Measurements from ENCODE around the gene RAB17.

DNA sequence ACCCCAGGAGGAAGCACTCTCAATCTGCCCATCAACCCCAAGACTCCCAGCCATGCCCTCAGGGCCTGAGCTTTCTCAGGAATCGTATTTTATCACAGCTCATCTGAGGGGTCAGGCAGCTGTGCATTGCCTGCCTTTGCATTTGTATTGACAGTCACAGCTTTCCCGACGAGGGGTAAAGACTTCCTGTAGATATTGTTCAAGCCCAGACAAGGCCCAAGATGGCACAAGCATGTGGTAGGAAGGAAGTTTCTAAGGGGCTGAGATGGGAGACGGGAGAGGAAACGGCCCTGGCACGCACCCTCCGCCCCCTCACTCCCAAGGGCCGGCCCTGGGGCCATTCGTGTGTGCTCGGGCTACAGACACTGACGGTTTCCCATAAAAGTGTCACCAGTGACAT, 58.4 kb downstream of the RAB17 start:
- TF ChIP-seq ZNF384 (IDR thresholded peaks at IDR 0.05) (no peak), HDGF (IDR thresholded peaks at IDR 0.05; ENCODE audit: borderline replicate concordance) (no peak), CTBP1 (IDR thresholded peaks at IDR 0.05; ENCODE audit: borderline replicate concordance) (no peak), TARDBP (IDR thresholded peaks at IDR 0.05) (no peak), SP1 (IDR thresholded peaks at IDR 0.05) (no peak), FOXK2 (IDR thresholded peaks at IDR 0.05) (no peak), FOXA1 (IDR thresholded peaks at IDR 0.05) (no peak), BHLHE40 (IDR thresholded peaks at IDR 0.05; ENCODE audit: borderline replicate concordance) (no peak), ELF4 (IDR thresholded peaks at IDR 0.05) (no peak), NFRKB (IDR thresholded peaks at IDR 0.05) (no peak)
- TF ChIP-seq, protein P1, sequence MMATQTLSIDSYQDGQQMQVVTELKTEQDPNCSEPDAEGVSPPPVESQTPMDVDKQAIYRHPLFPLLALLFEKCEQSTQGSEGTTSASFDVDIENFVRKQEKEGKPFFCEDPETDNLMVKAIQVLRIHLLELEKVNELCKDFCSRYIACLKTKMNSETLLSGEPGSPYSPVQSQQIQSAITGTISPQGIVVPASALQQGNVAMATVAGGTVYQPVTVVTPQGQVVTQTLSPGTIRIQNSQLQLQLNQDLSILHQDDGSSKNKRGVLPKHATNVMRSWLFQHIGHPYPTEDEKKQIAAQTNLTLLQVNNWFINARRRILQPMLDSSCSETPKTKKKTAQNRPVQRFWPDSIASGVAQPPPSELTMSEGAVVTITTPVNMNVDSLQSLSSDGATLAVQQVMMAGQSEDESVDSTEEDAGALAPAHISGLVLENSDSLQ (IDR thresholded peaks at IDR 0.05): no peak
